Trophoblast cell (in vitro differentiated cells and primary cell): ENCODE data around the gene SUDS3. TPM values are rescaled to one million over a fixed set of nuclear protein-coding genes. Genes with fewer than 3 reads are reported as not detected.

Experiments used
- DNase-seq, 2 donors: peaks; one replicate each; pipeline ENCODE4 v3.0.0-alpha.2; 2016
- H2AFZ ChIP-seq: 2 replicates; pipeline ENCODE4 v1.6.1; 2013; ENCODE audit warnings: low read length, moderate library complexity, mild to moderate bottlenecking; ENCODE audit not compliant: insufficient read depth, poor library complexity
- H2AK5ac ChIP-seq: 2 replicates; pipeline ENCODE4 v1.6.1; 2013; ENCODE audit warnings: mild to moderate bottlenecking, low read length
- H2BK120ac ChIP-seq: 2 replicates; pipeline ENCODE4 v1.6.1; 2013; ENCODE audit warnings: low read length, mild to moderate bottlenecking, moderate library complexity; ENCODE audit not compliant: insufficient read depth, poor library complexity
- H2BK12ac ChIP-seq: 2 replicates; pipeline ENCODE4 v1.6.1; 2013; ENCODE audit warnings: mild to moderate bottlenecking, low read length, moderate library complexity
- H2BK5ac ChIP-seq: 2 replicates; pipeline ENCODE4 v1.6.1; 2013; ENCODE audit warnings: low read length, low read depth, moderate library complexity, mild to moderate bottlenecking; ENCODE audit not compliant: poor library complexity
- H3K14ac ChIP-seq: 2 replicates; pipeline ENCODE4 v1.6.1; 2013; ENCODE audit warnings: mild to moderate bottlenecking, low read length
- H3K18ac ChIP-seq: 2 replicates; pipeline ENCODE4 v1.6.1; 2013; ENCODE audit warnings: mild to moderate bottlenecking, low read length
- H3K23ac ChIP-seq: 2 replicates; pipeline ENCODE4 v1.6.1; 2013; ENCODE audit warnings: low read length
- H3K27ac ChIP-seq: 2 replicates; pipeline ENCODE4 v1.5.1; 2013; ENCODE audit warnings: low read depth, mild to moderate bottlenecking, inconsistent platforms, low read length, moderate library complexity
- H3K27me3 ChIP-seq: 2 replicates; pipeline ENCODE4 v1.6.1; 2013; ENCODE audit warnings: inconsistent platforms, mild to moderate bottlenecking, low read length, moderate library complexity; ENCODE audit not compliant: insufficient read depth
- H3K36me3 ChIP-seq, 2 experiments: 1 replicate in 1 of 2; 2 replicates in 1 of 2; pipeline ENCODE4 v1.6.1; 2013; ENCODE audit warnings: low read length in 2 of 2, mild to moderate bottlenecking in 2 of 2, moderate library complexity in 1 of 2; ENCODE audit not compliant: insufficient read depth in 2 of 2, control insufficient read depth in 1 of 2
- H3K4ac ChIP-seq: 2 replicates; pipeline ENCODE4 v1.6.1; 2013; ENCODE audit warnings: low read depth, mild to moderate bottlenecking, low read length, moderate library complexity
- H3K4me1 ChIP-seq, 2 experiments: 1 replicate in 1 of 2; 2 replicates in 1 of 2; pipeline ENCODE4 v1.6.1; 2013; ENCODE audit warnings: low read length in 2 of 2, mild to moderate bottlenecking in 2 of 2, moderate library complexity in 1 of 2; ENCODE audit not compliant: insufficient read depth in 2 of 2, control insufficient read depth in 1 of 2
- H3K4me2 ChIP-seq: 2 replicates; pipeline ENCODE4 v1.6.1; 2013; ENCODE audit warnings: inconsistent platforms, mild to moderate bottlenecking, low read length, moderate library complexity
- H3K4me3 ChIP-seq: 2 replicates; pipeline ENCODE4 v1.5.1; 2013; ENCODE audit warnings: mild to moderate bottlenecking, low read depth, low read length, inconsistent platforms
- H3K79me1 ChIP-seq: one replicate; pipeline ENCODE4 v1.6.1; 2013; ENCODE audit warnings: low read length
- H3K79me2 ChIP-seq: 2 replicates; pipeline ENCODE4 v1.6.1; 2013; ENCODE audit warnings: low read length, mild to moderate bottlenecking; ENCODE audit not compliant: control insufficient read depth, insufficient read depth, poor library complexity
- H3K9ac ChIP-seq: 2 replicates; pipeline ENCODE4 v1.6.1; 2013; ENCODE audit warnings: mild to moderate bottlenecking, low read length
- H3K9me3 ChIP-seq: 2 replicates; pipeline ENCODE4 v1.6.1; 2013; ENCODE audit warnings: low read depth, mild to moderate bottlenecking, control low read depth, inconsistent platforms, low read length; ENCODE audit not compliant: insufficient read depth
- H4K12ac ChIP-seq: 2 replicates; pipeline ENCODE4 v1.6.1; 2013; ENCODE audit warnings: low read depth, mild to moderate bottlenecking, low read length, moderate library complexity
- H4K8ac ChIP-seq: 2 replicates; pipeline ENCODE4 v1.6.1; 2013; ENCODE audit warnings: low read depth, mild to moderate bottlenecking, low read length, moderate library complexity
- H4K91ac ChIP-seq: one replicate; pipeline ENCODE4 v1.6.1; 2013; ENCODE audit warnings: low read depth, mild to moderate bottlenecking, low read length, moderate library complexity
- WGBS: extraction: QIAGEN DNeasy Blood & Tissue Kit; methylation state at CpG from one replicate; pipeline ENCODE4 v1.1.7; 2013; ENCODE audit warnings: missing lambda C conversion rate; ENCODE audit not compliant: insufficient read length, insufficient coverage; ENCODE audit errors: extremely low coverage; 5-methylcytosine and 5-hydroxymethylcytosine counted together
- polyA plus RNA-seq: library from polyadenylated mRNA; stranded (reverse); fragments of 200-250 nt; gene quantifications from 2 replicates; pipeline ENCODE4 v1.2.3, GENCODE V29; 2013

Gene SUDS3
- polyA plus RNA-seq: 27.1 and 27.9 TPM in 2 replicates

- Histone ChIP-seq H4K8ac (peak within 1 kb of the TSS; percentile 96), H3K9me3 (no peaks in the 10 kb centered on the region), H4K91ac (peak within 1 kb of the TSS; percentile 94), H2BK12ac (no peak within 1 kb of the TSS), H3K4me2 (peak within 1 kb of the TSS; percentile 98), H3K27me3 (peaks cover 7% of the 10 kb centered on the region), H2BK120ac (peak within 1 kb of the TSS; percentile 65), H3K79me1 (peaks cover 8% of the 10 kb centered on the region), H3K4me1 (no peaks in the 10 kb centered on the region), H2AFZ (peak within 1 kb of the TSS; percentile 41), H3K79me2 (peaks cover 10% of the 10 kb centered on the region), H3K23ac (no peak within 1 kb of the TSS), H3K14ac (peak within 1 kb of the TSS; percentile 78), H2AK5ac (no peak within 1 kb of the TSS), H4K12ac (peak within 1 kb of the TSS; percentile 81), H3K4ac (peak within 1 kb of the TSS; percentile 87), H2BK5ac (peak within 1 kb of the TSS; percentile 77), H3K18ac (peak within 1 kb of the TSS; percentile 85), H3K36me3 (peaks cover 1 to 8% of the 10 kb centered on the region in 2 experiments), H3K27ac (peak within 1 kb of the TSS; percentile 74), H3K4me3 (peak within 1 kb of the TSS; percentile 96), H3K9ac (peak within 1 kb of the TSS; percentile 84)
- no CpG with 5 or more reads among the region's 102 CpGs for whole genome bisulfite sequencing
- DNase-seq: peak; percentile 77 to 95
Measured at GRCh38 chr12:118376089-118377020, at the start of gene SUDS3. SUDS3 (plus strand) TSS chr12:118376555; CDS start chr12:118376692, 137 bp downstream.

GRCh38 chr12:118326991-118327390 lies 49.4 kb upstream of the SUDS3 start:
- no peaks in the 10 kb centered on the region for H3K4me1 ChIP-seq
- no peak overlapping the region for H4K91ac ChIP-seq
- no peak overlapping the region for H3K23ac ChIP-seq
- H3K4ac ChIP-seq: no peak overlapping the region
- no peak overlapping the region for H3K18ac ChIP-seq
- H3K14ac ChIP-seq: no peak overlapping the region
- H3K79me2 ChIP-seq: no peaks in the 10 kb centered on the region
- H3K27ac ChIP-seq: no peak overlapping the region
- H2BK120ac ChIP-seq: no peak overlapping the region
- no peaks in the 10 kb centered on the region for H3K27me3 ChIP-seq
- H4K12ac ChIP-seq: no peak overlapping the region
- H3K9ac ChIP-seq: no peak overlapping the region
- H3K36me3 ChIP-seq: no peaks in the 10 kb centered on the region
- no peak overlapping the region for H4K8ac ChIP-seq
- no peaks in the 10 kb centered on the region for H3K79me1 ChIP-seq
- H2AFZ ChIP-seq: no peak overlapping the region
- H2BK5ac ChIP-seq: no peak overlapping the region
- no peak overlapping the region for H2AK5ac ChIP-seq
- no peak overlapping the region for H3K4me2 ChIP-seq
- H3K9me3 ChIP-seq: no peaks in the 10 kb centered on the region
- H3K4me3 ChIP-seq: no peak overlapping the region
- no peak for DNase-seq
- H2BK12ac ChIP-seq: no peak overlapping the region

- no peaks in the 10 kb centered on the region for H3K9me3 ChIP-seq
- no peak overlapping the region for H4K8ac ChIP-seq
- H2BK120ac ChIP-seq: no peak overlapping the region
- no peak for DNase-seq
- H4K91ac ChIP-seq: no peak overlapping the region
- H3K4me3 ChIP-seq: no peak overlapping the region
- H3K18ac ChIP-seq: no peak overlapping the region
- H3K36me3 ChIP-seq: no peaks in the 10 kb centered on the region
- no peak overlapping the region for H3K4me2 ChIP-seq
- H3K79me2 ChIP-seq: no peaks in the 10 kb centered on the region
- H3K14ac ChIP-seq: no peak overlapping the region
- H3K4ac ChIP-seq: no peak overlapping the region
- no peak overlapping the region for H3K23ac ChIP-seq
- no peaks in the 10 kb centered on the region for H3K27me3 ChIP-seq
- H3K9ac ChIP-seq: no peak overlapping the region
- no peak overlapping the region for H2BK5ac ChIP-seq
- no peak overlapping the region for H3K27ac ChIP-seq
- no peak overlapping the region for H2AK5ac ChIP-seq
- H2BK12ac ChIP-seq: no peak overlapping the region
- H2AFZ ChIP-seq: no peak overlapping the region
- H3K4me1 ChIP-seq: no peaks in the 10 kb centered on the region
- H3K79me1 ChIP-seq: no peaks in the 10 kb centered on the region
- H4K12ac ChIP-seq: no peak overlapping the region
Measured at GRCh38 chr12:118327391-118327790, 49.0 kb upstream of the SUDS3 start.

GRCh38 chr12:118328486-118329330 lies 47.6 kb upstream of the SUDS3 start:
- Histone ChIP-seq H4K8ac (no peak overlapping the region), H3K9ac (no peak overlapping the region), H2BK12ac (no peak overlapping the region), H3K23ac (no peak overlapping the region), H3K9me3 (no peaks in the 10 kb centered on the region), H3K4me2 (no peak overlapping the region), H2BK5ac (no peak overlapping the region), H3K4me3 (no peak overlapping the region), H3K27ac (no peak overlapping the region), H3K14ac (no peak overlapping the region), H3K79me1 (no peaks in the 10 kb centered on the region), H2BK120ac (no peak overlapping the region), H3K36me3 (no peaks in the 10 kb centered on the region), H3K27me3 (no peaks in the 10 kb centered on the region), H3K18ac (no peak overlapping the region), H4K12ac (no peak overlapping the region), H3K4me1 (no peaks in the 10 kb centered on the region), H2AFZ (no peak overlapping the region), H2AK5ac (no peak overlapping the region), H3K79me2 (no peaks in the 10 kb centered on the region), H3K4ac (no peak overlapping the region), H4K91ac (no peak overlapping the region)
- no peak for DNase-seq
- no CpG with 5 or more reads among the region's 3 CpGs for WGBS
